Lower leg skin (tissue), 4 donors: Measurements from ENCODE around the gene MRRF. TPM values are rescaled to one million over a fixed set of nuclear protein-coding genes. Genes with fewer than 3 reads are reported as not detected.
"Not testable (repeated sequence)": the region's sequence is repeated elsewhere in the genome, so short reads cannot be mapped to it uniquely, and the experiment has no call there.

Experiments used
- DNase-seq, 2 donors: peaks; one replicate each; pipeline ENCODE4 v3.0.0-alpha.2; 2019; ENCODE audit warnings: low spot score in 2 of 2
- H3K4me3 ChIP-seq: fragments of 200-600 bp; sonication (generic); 2 replicates; pipeline ENCODE4 v1.5.1; 2017; ENCODE audit warnings: mild to moderate bottlenecking, low read depth; ENCODE audit not compliant: poor library complexity, severe bottlenecking
- POLR2A ChIP-seq, 2 donors: fragments of 450-650 bp; IDR thresholded peaks; one replicate each; pipeline ENCODE4 v1.6.1; 2016 to 2017; ENCODE audit warnings: antibody characterized with exemption in 2 of 2, mild to moderate bottlenecking in 1 of 2, moderate library complexity in 1 of 2
- WGBS, 2 donors: methylation state at CpG; one replicate each; pipeline ENCODE4 v1.1.5; 2018; 5-methylcytosine and 5-hydroxymethylcytosine counted together
- intact Hi-C: fragments of 100-400 bp; cut with DNase I; formaldehyde crosslinking; loops from one replicate; pipeline ENCODE4 v1.15.0; 2023; ENCODE audit warnings: low total_unique reads
- total RNA-seq, 4 donors: library from RNA; depleted of rRNA; stranded (reverse); fragments of >200 nt; gene quantifications; one replicate each; pipeline ENCODE4 v1.1.0, GENCODE V29; 2016
- TF ChIP-seq, protein P1 (sequence below), 3 donors: fragments of 450-650 bp; IDR thresholded peaks; one replicate each; pipeline ENCODE4 v1.5.1; 2016; ENCODE audit warnings: antibody characterized with exemption in 3 of 3, mild to moderate bottlenecking in 3 of 3, moderate library complexity in 2 of 3

Gene MRRF
- total RNA-seq, 4 donors from 2014 or later = 30.8 to 56.3 (median 39.9) TPM

- DNase-seq = peak; percentile 68 to 95
- H3K4me3 ChIP-seq = no peak overlapping the region
- WGBS, 2 donors = 37 to 43% methylated on average over 10 to 11 of the region's 11 CpGs
- TF ChIP-seq, protein P1, sequence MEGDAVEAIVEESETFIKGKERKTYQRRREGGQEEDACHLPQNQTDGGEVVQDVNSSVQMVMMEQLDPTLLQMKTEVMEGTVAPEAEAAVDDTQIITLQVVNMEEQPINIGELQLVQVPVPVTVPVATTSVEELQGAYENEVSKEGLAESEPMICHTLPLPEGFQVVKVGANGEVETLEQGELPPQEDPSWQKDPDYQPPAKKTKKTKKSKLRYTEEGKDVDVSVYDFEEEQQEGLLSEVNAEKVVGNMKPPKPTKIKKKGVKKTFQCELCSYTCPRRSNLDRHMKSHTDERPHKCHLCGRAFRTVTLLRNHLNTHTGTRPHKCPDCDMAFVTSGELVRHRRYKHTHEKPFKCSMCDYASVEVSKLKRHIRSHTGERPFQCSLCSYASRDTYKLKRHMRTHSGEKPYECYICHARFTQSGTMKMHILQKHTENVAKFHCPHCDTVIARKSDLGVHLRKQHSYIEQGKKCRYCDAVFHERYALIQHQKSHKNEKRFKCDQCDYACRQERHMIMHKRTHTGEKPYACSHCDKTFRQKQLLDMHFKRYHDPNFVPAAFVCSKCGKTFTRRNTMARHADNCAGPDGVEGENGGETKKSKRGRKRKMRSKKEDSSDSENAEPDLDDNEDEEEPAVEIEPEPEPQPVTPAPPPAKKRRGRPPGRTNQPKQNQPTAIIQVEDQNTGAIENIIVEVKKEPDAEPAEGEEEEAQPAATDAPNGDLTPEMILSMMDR (IDR thresholded peaks at IDR 0.05) = peak in 1 of 3 donors; percentile 57
- no peak for TF ChIP-seq POLR2A (IDR thresholded peaks at IDR 0.05)
- intact Hi-C loops = loop anchor here (2.0 kb wide), 1 partner anchor 226 kb away; no protein-coding TSS in a partner anchor
These were observed 86.1 kb downstream of the MRRF start for GRCh38 chr9:122350577-122351355.

DNA sequence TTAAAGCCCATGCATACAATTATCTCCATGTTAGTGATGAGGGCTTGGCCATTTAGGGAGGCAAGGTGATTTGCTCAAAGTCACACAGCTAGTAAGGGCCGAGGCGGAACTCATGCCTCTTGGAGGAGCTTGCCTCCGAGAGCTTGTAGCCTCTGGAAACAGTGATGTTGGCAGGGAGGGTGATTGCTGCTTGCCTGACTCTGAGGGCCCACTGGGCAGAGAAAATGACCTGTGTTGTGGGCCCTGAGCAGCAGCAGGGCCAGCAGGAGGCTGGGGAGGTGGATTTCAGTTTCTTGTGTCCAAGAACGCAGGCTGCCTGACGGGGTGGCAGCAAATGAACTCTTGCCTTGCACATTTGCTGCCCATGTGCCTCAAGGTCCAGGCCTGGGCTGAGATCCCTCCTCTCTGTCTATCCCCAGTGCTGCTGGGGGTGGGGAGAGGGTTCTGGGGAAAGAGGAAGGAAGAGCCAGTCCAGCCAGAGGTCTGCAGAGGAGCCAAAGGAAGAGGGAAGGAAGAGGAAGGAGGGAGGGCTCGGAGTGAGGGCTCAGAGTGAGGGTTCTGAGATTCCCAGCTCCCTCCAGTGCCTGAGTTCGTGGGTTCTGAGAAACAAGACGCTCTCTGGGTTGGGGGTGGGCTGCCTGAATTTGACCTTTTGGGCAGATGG, 90.0 kb downstream of the MRRF start:
- intact Hi-C loops = no loop called here
- TF ChIP-seq, protein P1 (IDR thresholded peaks at IDR 0.05) = no peak
- no peak for TF ChIP-seq POLR2A (IDR thresholded peaks at IDR 0.05)
- DNase-seq = peak in 1 of 2 donors; percentile 29
- WGBS, 2 donors = 91 to 92% methylated on average over 8 of the region's 8 CpGs
- H3K4me3 ChIP-seq = no peak overlapping the region

DNA sequence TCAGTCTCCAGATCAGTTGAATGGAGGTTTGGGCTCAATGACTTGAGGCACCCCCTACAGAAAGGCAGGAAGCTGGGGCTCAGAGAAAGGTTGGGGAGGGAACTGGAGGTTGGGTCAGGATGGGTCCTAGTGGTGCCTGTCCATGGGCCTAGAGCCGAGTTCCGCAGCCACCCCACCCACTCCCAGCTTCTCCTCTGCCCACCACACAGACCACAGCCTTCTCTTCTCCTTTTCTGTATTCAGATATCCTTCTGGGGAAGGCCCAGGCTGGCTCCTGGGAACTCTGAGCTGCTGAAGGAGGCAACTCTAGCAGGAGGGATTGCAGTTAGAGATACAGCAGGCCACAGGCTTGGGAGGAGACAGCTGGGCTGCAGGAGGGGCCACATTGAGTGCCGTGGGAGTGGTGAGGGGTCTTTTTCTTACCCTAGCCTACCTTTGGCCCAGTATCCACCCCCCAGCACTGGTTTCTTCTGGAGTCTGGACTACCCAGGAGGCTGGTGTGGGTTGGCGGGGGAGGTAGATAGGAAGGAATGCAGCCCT, 90.7 kb downstream of the MRRF start:
- no peak overlapping the region for H3K4me3 ChIP-seq
- no peak for DNase-seq
- 79 to 92% methylated on average over 4 of the region's 4 CpGs for WGBS, 2 donors
- intact Hi-C loops = no loop called here
- TF ChIP-seq, protein P1 (IDR thresholded peaks at IDR 0.05) = no peak
- no peak for TF ChIP-seq POLR2A (IDR thresholded peaks at IDR 0.05)

DNA sequence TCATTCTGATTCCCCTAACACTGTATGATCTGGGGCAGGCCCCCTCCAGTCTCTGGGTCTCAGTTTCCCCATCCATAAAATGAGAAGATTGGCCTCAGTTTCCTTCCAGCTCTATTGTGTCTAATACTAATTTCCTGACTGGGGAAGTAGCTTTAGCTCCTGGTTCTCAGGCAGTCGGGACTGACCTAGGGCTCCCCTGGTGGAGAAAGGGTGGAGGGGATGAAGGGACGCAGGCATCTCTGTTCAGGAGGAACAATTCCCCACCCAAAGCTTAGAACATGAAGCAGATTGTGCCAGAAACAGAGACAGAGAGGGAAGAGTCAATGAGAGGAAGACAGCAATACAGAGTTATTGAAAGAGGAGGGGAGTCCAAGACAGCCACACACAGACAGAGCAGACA, 91.9 kb downstream of the MRRF start:
- 44 to 54% methylated on average over 2 of the region's 2 CpGs for WGBS, 2 donors
- DNase-seq = no peak
- no peak overlapping the region for H3K4me3 ChIP-seq
- intact Hi-C loops = no loop called here
- no peak for TF ChIP-seq POLR2A (IDR thresholded peaks at IDR 0.05)
- TF ChIP-seq, protein P1 (IDR thresholded peaks at IDR 0.05) = no peak

DNA sequence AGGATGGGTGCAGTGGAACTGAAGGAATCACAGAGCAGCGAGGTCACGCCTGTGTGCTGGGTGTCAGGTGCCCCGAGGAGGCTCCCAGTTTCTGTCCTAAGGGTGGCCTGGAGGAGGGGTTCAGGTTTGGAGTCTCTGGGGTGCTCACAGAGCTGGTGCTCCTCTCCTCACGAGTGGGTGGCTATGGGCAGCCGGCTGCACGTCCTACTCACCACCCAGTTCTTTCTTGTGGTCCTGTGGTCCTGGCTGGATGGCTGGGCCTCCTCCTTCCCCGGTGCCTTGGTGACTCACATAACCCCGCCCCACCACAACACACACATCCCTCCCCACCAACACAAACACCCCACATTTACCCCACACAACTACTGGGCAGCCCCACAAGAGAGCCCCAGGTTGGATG, 96.2 kb downstream of the MRRF start:
- DNase-seq = no peak
- H3K4me3 ChIP-seq = no peak overlapping the region
- 59 to 82% methylated on average over 7 to 8 of the region's 8 CpGs for WGBS, 2 donors
- TF ChIP-seq POLR2A (IDR thresholded peaks at IDR 0.05) = no peak
- TF ChIP-seq, protein P1 (IDR thresholded peaks at IDR 0.05) = no peak
- intact Hi-C loops = no loop called here

GRCh38 chr9:122363131-122363530, 98.4 kb downstream of the MRRF start:
- H3K4me3 ChIP-seq, intact Hi-C loops, DNase-seq: not testable (repeated sequence)
- WGBS, 2 donors = 92 to 96% methylated on average over 12 of the region's 12 CpGs
